Tibial nerve (tissue), 4 donors: ENCODE data around the gene MATCAP1. TPM values are rescaled to one million over a fixed set of nuclear protein-coding genes. Genes with fewer than 3 reads are reported as not detected.

ENCODE experiments used
- DNase-seq, 2 donors: peaks; one replicate each; pipeline ENCODE4 v3.0.0-alpha.2; 2019; ENCODE audit warnings: low spot score in 2 of 2
- H3K27ac ChIP-seq, 4 donors: fragments of 200-600 bp; sonication (generic) in 3 of 4; one replicate each; pipeline ENCODE4 v1.5.1; 2017 to 2019; ENCODE audit warnings: mild to moderate bottlenecking in 1 of 4
- H3K27me3 ChIP-seq, 2 donors: fragments of 200-600 bp; sonication (generic) in 1 of 2; one replicate each; pipeline versions ENCODE4 v1.5.1 to v1.6.0; 2017 to 2019
- H3K36me3 ChIP-seq, 3 donors: fragments of 200-600 bp; sonication (generic); one replicate each; pipeline ENCODE4 v1.5.1; 2018 to 2019
- H3K4me1 ChIP-seq, 4 donors: fragments of 200-600 bp; sonication (generic) in 3 of 4; one replicate each; pipeline ENCODE4 v1.5.1; 2017 to 2019
- H3K4me3 ChIP-seq, 4 donors: fragments of 200-600 bp; sonication (generic) in 3 of 4; one replicate each; pipeline ENCODE4 v1.5.1; 2017 to 2019; ENCODE audit warnings: mild to moderate bottlenecking in 1 of 4, moderate library complexity in 1 of 4
- H3K9me3 ChIP-seq, 4 donors: fragments of 200-600 bp; sonication (generic) in 3 of 4; one replicate each; pipeline ENCODE4 v1.5.1; 2017 to 2019
- CTCF ChIP-seq, 5 experiments: fragments of 200-600 bp in 3 of 5; fragments of 450-650 bp in 2 of 5; sonication (generic) in 3 of 5; IDR thresholded peaks; one replicate each; pipeline ENCODE4 v1.5.1; 2016 to 2019; ENCODE audit warnings: antibody characterized with exemption in 5 of 5, mild to moderate bottlenecking in 3 of 5, moderate library complexity in 2 of 5
- EP300 ChIP-seq, 2 donors: sonication (generic); formaldehyde crosslinking; IDR thresholded peaks; one replicate each; pipeline ENCODE4 v1.6.1; 2017; ENCODE audit warnings: antibody characterized with exemption in 2 of 2, mild to moderate bottlenecking in 1 of 2
- POLR2A ChIP-seq, 2 donors: fragments of 450-650 bp; IDR thresholded peaks; one replicate each; pipeline ENCODE4 v1.6.1; 2017; ENCODE audit warnings: antibody characterized with exemption in 2 of 2, mild to moderate bottlenecking in 2 of 2, moderate library complexity in 2 of 2
- WGBS, 2 donors: methylation state at CpG; one replicate each; pipeline ENCODE4 v1.1.5; 2018; 5-methylcytosine and 5-hydroxymethylcytosine counted together
- total RNA-seq, 4 donors: library from RNA; depleted of rRNA; stranded (reverse); fragments of >200 nt; gene quantifications; one replicate each; pipeline ENCODE4 v1.1.0, GENCODE V29; 2016

MATCAP1 gene
- total RNA-seq, 4 donors from 2014 or later, result 13.6 to 42.9 (median 18.9) TPM

GRCh38 chr16:67154578-67155294 lies 29.0 kb downstream of the MATCAP1 start:
- Histone ChIP-seq H3K27ac (no peak overlapping the region), H3K4me1 (peaks cover 0 to 45% (median 23%) of the 10 kb centered on the region in 4 donors), H3K4me3 (peak overlapping the region in 2 of 4 donors; percentile 30 to 31), H3K9me3 (no peaks in the 10 kb centered on the region), H3K36me3 (peaks cover 0 to 1% (median 0%) of the 10 kb centered on the region in 3 donors), H3K27me3 (peaks cover 0 to 17% of the 10 kb centered on the region in 2 donors)
- TF ChIP-seq EP300 (IDR thresholded peaks at IDR 0.05) (no peak), CTCF (IDR thresholded peaks at IDR 0.05) (no peak), POLR2A (IDR thresholded peaks at IDR 0.05) (no peak)
- no peak for DNase-seq
- WGBS, 2 donors, result 10 to 27% methylated on average over 23 to 61 of the region's 61 CpGs

- DNase-seq, result no peak
- 54 to 58% methylated on average over 4 to 8 of the region's 8 CpGs for WGBS, 2 donors
- TF ChIP-seq CTCF (IDR thresholded peaks at IDR 0.05) (no peak), POLR2A (IDR thresholded peaks at IDR 0.05) (no peak), EP300 (IDR thresholded peaks at IDR 0.05) (no peak)
- Histone ChIP-seq H3K27me3 (peaks cover 0 to 23% of the 10 kb centered on the region in 2 donors), H3K9me3 (no peaks in the 10 kb centered on the region), H3K36me3 (peaks cover 0 to 33% (median 0%) of the 10 kb centered on the region in 3 donors), H3K27ac (peak overlapping the region in 2 of 4 donors; percentile 78 to 87), H3K4me3 (peak overlapping the region in 1 of 4 donors; percentile 67), H3K4me1 (peaks cover 0 to 38% (median 19%) of the 10 kb centered on the region in 4 donors)
Measured at GRCh38 chr16:67151431-67152097, 32.2 kb downstream of the MATCAP1 start.

- H3K4me1 ChIP-seq, result peaks cover 0 to 37% (median 19%) of the 10 kb centered on the region in 4 donors
- H3K27ac ChIP-seq, result peak within 1 kb of the TSS; percentile 43 to 87 (median 69)
- DNase-seq, result peak; percentile 47 to 56
- whole genome bisulfite sequencing, 2 donors, result 2 to 3% methylated on average over 15 to 28 of the region's 34 CpGs
- H3K9me3 ChIP-seq, result no peaks in the 10 kb centered on the region
- peak within 1 kb of the TSS; percentile 36 to 67 (median 47) for H3K4me3 ChIP-seq
- peaks cover 0 to 23% of the 10 kb centered on the region in 2 donors for H3K27me3 ChIP-seq
- H3K36me3 ChIP-seq, result peaks cover 0 to 40% (median 6%) of the 10 kb centered on the region in 3 donors
- TF ChIP-seq CTCF (IDR thresholded peaks at IDR 0.05) (no peak), EP300 (IDR thresholded peaks at IDR 0.05) (peak in 1 of 2 donors; percentile 9), POLR2A (IDR thresholded peaks at IDR 0.05) (no peak)
Measured at GRCh38 chr16:67150833-67151396, 32.8 kb downstream of the MATCAP1 start, which contains the start of gene B3GNT9. B3GNT9 (minus strand) TSS chr16:67150998; CDS start chr16:67150485, 513 bp downstream.

GRCh38 chr16:67150047-67150832 lies 33.5 kb downstream of the MATCAP1 start:
- Histone ChIP-seq H3K27ac (peak overlapping the region; percentile 43 to 87 (median 69)), H3K4me3 (peak overlapping the region; percentile 36 to 67 (median 47)), H3K36me3 (peaks cover 0 to 46% (median 13%) of the 10 kb centered on the region in 3 donors), H3K9me3 (no peaks in the 10 kb centered on the region), H3K4me1 (peaks cover 0 to 30% (median 13%) of the 10 kb centered on the region in 4 donors), H3K27me3 (peaks cover 0 to 23% of the 10 kb centered on the region in 2 donors)
- DNase-seq, result no peak
- WGBS, 2 donors, result 4% methylated on average over 39 to 42 of the region's 94 CpGs
- TF ChIP-seq POLR2A (IDR thresholded peaks at IDR 0.05), result no peak
- no peak for TF ChIP-seq EP300 (IDR thresholded peaks at IDR 0.05)
- TF ChIP-seq CTCF (IDR thresholded peaks at IDR 0.05), result no peak
